HG02571 (cell line): ENCODE measurements around the gene FBXO30.

Experiments used
- ATAC-seq: cut with Tn5 transposase; IDR thresholded peaks from one replicate; pipeline ENCODE4 v1.9.1; 2021; ENCODE audit warnings: mild to moderate bottlenecking, moderate library complexity; ENCODE audit not compliant: unreplicated experiment

Gene FBXO30

GRCh38 chr6:145814501-145815308 is at the start of gene FBXO30:
FBXO30 (minus strand) TSS chr6:145814795; CDS start chr6:145806405, 8,390 bp downstream.
- peak; percentile 75 for ATAC-seq

- ATAC-seq: peak; percentile 29
Measured at GRCh38 chr6:145863988-145864616, 49.5 kb upstream of the FBXO30 start.

GRCh38 chr6:145863366-145863765 is 48.8 kb upstream of the FBXO30 start:
- ATAC-seq: no peak

GRCh38 chr6:145860562-145860961 is 46.0 kb upstream of the FBXO30 start:
- ATAC-seq: no peak

- no peak for ATAC-seq
Measured at GRCh38 chr6:145850671-145851070, 36.1 kb upstream of the FBXO30 start.

- ATAC-seq: no peak
Measured at GRCh38 chr6:145848541-145848940, 33.9 kb upstream of the FBXO30 start.

GRCh38 chr6:145845557-145845956 is 31.0 kb upstream of the FBXO30 start:
- ATAC-seq: no peak

- no peak for ATAC-seq
Measured at GRCh38 chr6:145844933-145845540, 30.4 kb upstream of the FBXO30 start.

- no peak for ATAC-seq
Measured at GRCh38 chr6:145842693-145843546, 28.3 kb upstream of the FBXO30 start.

GRCh38 chr6:145841668-145842067 is 27.1 kb upstream of the FBXO30 start:
- ATAC-seq: no peak

- no peak for ATAC-seq
Measured at GRCh38 chr6:145839653-145840052, 25.1 kb upstream of the FBXO30 start.

- no peak for ATAC-seq
Measured at GRCh38 chr6:145838305-145838704, 23.7 kb upstream of the FBXO30 start.

- no peak for ATAC-seq
Measured at GRCh38 chr6:145836772-145837171, 22.2 kb upstream of the FBXO30 start.

- ATAC-seq: no peak
Measured at GRCh38 chr6:145836170-145836569, 21.6 kb upstream of the FBXO30 start.

- ATAC-seq: no peak
Measured at GRCh38 chr6:145830612-145831011, 16.0 kb upstream of the FBXO30 start.

GRCh38 chr6:145829950-145830349 is 15.4 kb upstream of the FBXO30 start:
- no peak for ATAC-seq

- no peak for ATAC-seq
Measured at GRCh38 chr6:145829102-145829501, 14.5 kb upstream of the FBXO30 start.

GRCh38 chr6:145824344-145824743 is 9.7 kb upstream of the FBXO30 start:
- ATAC-seq: no peak

- ATAC-seq: no peak
Measured at GRCh38 chr6:145823328-145823944, 8.8 kb upstream of the FBXO30 start.

- no peak for ATAC-seq
Measured at GRCh38 chr6:145822456-145822855, 7.9 kb upstream of the FBXO30 start.

GRCh38 chr6:145819994-145820393 is 5.4 kb upstream of the FBXO30 start:
- ATAC-seq: no peak
